ENCODE data around the gene KCNN4. TPM values are rescaled to one million over a fixed set of nuclear protein-coding genes. Genes with fewer than 3 reads are reported as not detected.

Gene KCNN4
- total and polyA plus RNA-seq, 2 of the 13 experiments (the other 11 are each of a cell fraction or from before 2014, with no cell fraction given): 0.13 to 0.25 TPM

DNA sequence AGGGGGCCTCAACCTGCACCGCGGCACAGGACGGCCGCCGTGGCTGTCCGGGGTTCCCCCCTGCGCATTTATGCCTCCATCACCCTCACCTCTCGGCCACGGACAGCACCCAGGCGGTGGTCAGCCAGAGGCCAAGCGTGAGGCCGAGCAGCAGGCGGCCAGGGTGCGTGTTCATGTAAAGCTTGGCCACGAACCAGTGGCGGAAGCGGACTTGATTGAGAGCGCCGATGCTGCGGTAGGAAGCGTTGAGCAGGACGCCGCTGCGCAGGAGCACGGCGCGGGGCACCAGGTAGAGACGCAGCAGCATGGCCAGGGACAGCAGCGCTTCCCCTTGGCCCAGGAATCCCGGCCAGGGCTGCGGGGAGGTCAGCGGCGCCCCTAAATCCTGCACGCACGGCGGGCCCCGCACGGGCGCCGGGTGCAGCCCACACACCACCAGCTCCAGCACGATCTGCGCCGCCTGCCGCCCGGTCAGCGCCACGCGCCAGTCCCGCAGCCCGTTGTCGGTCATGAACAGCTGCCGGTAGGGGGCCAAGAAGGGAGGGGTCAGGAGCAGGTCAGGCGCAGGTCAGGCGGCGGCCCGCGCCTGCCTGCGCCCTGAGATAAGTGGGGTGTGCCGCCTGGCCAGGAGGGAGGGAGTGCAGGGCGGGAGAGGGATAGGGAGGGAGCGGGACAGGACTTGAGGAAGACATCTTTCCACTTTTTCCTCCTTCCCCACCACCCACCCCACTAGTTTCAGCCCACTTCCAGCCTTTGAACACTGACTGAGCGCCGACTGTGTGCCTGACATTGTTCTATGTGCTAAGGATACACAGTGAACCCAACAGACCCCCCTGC, 6.5 kb downstream of the KCNN4 start (continued):
- TF ChIP-seq ZNF614 (CRISPR knock-in tag; IDR thresholded peaks at IDR 0.05; ENCODE audit: borderline replicate concordance) (no peak), ZFP36 (IDR thresholded peaks at IDR 0.05; ENCODE audit: borderline replicate concordance, low read depth, low read length, partially characterized antibody) (no peak), ZNF230 (CRISPR knock-in tag; IDR thresholded peaks at IDR 0.05) (0 out of 2 replicates have a peak, but pooled peaks have one; percentile 45), GFI1 (CRISPR knock-in tag; IDR thresholded peaks at IDR 0.05; ENCODE audit: borderline replicate concordance) (0 out of 2 replicates have a peak, but pooled peaks have one; percentile 24), ZNF329 (CRISPR knock-in tag; IDR thresholded peaks at IDR 0.05; ENCODE audit: low read depth) (no peak), KLF13 (CRISPR knock-in tag; IDR thresholded peaks at IDR 0.05) (no peak), DMAP1 (CRISPR knock-in tag; IDR thresholded peaks at IDR 0.05) (0 out of 2 replicates have a peak, but pooled peaks have one; percentile 36), NRL (CRISPR knock-in tag; IDR thresholded peaks at IDR 0.05; ENCODE audit: borderline replicate concordance) (peak; percentile 68; the same call in 1 of the 2 replicates)
- TF ChIP-seq, protein P1, sequence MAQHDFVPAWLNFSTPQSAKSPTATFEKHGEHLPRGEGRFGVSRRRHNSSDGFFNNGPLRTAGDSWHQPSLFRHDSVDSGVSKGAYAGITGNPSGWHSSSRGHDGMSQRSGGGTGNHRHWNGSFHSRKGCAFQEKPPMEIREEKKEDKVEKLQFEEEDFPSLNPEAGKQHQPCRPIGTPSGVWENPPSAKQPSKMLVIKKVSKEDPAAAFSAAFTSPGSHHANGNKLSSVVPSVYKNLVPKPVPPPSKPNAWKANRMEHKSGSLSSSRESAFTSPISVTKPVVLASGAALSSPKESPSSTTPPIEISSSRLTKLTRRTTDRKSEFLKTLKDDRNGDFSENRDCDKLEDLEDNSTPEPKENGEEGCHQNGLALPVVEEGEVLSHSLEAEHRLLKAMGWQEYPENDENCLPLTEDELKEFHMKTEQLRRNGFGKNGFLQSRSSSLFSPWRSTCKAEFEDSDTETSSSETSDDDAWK (CRISPR knock-in tag; IDR thresholded peaks at IDR 0.05): no peak
- TF ChIP-seq, protein P2, sequence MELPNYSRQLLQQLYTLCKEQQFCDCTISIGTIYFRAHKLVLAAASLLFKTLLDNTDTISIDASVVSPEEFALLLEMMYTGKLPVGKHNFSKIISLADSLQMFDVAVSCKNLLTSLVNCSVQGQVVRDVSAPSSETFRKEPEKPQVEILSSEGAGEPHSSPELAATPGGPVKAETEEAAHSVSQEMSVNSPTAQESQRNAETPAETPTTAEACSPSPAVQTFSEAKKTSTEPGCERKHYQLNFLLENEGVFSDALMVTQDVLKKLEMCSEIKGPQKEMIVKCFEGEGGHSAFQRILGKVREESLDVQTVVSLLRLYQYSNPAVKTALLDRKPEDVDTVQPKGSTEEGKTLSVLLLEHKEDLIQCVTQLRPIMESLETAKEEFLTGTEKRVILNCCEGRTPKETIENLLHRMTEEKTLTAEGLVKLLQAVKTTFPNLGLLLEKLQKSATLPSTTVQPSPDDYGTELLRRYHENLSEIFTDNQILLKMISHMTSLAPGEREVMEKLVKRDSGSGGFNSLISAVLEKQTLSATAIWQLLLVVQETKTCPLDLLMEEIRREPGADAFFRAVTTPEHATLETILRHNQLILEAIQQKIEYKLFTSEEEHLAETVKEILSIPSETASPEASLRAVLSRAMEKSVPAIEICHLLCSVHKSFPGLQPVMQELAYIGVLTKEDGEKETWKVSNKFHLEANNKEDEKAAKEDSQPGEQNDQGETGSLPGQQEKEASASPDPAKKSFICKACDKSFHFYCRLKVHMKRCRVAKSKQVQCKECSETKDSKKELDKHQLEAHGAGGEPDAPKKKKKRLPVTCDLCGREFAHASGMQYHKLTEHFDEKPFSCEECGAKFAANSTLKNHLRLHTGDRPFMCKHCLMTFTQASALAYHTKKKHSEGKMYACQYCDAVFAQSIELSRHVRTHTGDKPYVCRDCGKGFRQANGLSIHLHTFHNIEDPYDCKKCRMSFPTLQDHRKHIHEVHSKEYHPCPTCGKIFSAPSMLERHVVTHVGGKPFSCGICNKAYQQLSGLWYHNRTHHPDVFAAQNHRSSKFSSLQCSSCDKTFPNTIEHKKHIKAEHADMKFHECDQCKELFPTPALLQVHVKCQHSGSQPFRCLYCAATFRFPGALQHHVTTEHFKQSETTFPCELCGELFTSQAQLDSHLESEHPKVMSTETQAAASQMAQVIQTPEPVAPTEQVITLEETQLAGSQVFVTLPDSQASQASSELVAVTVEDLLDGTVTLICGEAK (IDR thresholded peaks at IDR 0.05): no peak
- TF ChIP-seq, protein P2 (CRISPR knock-in tag; IDR thresholded peaks at IDR 0.05): 0 out of 2 replicates have a peak, but pooled peaks have one; percentile 36
- TF ChIP-seq, protein P3, sequence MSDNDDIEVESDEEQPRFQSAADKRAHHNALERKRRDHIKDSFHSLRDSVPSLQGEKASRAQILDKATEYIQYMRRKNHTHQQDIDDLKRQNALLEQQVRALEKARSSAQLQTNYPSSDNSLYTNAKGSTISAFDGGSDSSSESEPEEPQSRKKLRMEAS (IDR thresholded peaks at IDR 0.05): peak; percentile 73
- TF ChIP-seq, protein P4, sequence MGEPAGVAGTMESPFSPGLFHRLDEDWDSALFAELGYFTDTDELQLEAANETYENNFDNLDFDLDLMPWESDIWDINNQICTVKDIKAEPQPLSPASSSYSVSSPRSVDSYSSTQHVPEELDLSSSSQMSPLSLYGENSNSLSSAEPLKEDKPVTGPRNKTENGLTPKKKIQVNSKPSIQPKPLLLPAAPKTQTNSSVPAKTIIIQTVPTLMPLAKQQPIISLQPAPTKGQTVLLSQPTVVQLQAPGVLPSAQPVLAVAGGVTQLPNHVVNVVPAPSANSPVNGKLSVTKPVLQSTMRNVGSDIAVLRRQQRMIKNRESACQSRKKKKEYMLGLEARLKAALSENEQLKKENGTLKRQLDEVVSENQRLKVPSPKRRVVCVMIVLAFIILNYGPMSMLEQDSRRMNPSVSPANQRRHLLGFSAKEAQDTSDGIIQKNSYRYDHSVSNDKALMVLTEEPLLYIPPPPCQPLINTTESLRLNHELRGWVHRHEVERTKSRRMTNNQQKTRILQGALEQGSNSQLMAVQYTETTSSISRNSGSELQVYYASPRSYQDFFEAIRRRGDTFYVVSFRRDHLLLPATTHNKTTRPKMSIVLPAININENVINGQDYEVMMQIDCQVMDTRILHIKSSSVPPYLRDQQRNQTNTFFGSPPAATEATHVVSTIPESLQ (CRISPR knock-in tag; conservative IDR thresholded peaks at IDR 0.05): no peak
